IMR-90 (cell line): ENCODE measurements around the gene ALK. TPM values are rescaled to one million over a fixed set of nuclear protein-coding genes. Genes with fewer than 3 reads are reported as not detected.

Experiments used
- ATAC-seq: fragments of 200-7000 bp; cut with Tn5 transposase; 2 replicates; pipeline ENCODE4 v1.9.1; 2020; ENCODE audit warnings: low read depth, mild to moderate bottlenecking, moderate library complexity
- BruUV-seq: library from RNA; stranded (reverse); fragments of 400-500 nt; replicated peaks from 2 replicates; lab custom pipeline; 2021; lab: Mats Ljungman, UMichigan
- CTCF ChIA-PET: fragments of 300-600 bp; formaldehyde crosslinking; extraction: SDS; loops from one replicate; lab custom pipeline; 2021; ENCODE audit warnings: antibody characterized with exemption; lab: Yijun Ruan, JAX
- POLR2A ChIA-PET: fragments of 300-600 bp; sonication (Branson Sonifier 250); formaldehyde crosslinking; loops from one replicate; lab custom pipeline; 2022; ENCODE audit warnings: antibody characterized with exemption; ENCODE audit not compliant: unreplicated experiment; lab: Charles Lee
- DNase-seq: peaks from one replicate; pipeline ENCODE4 v3.0.0; 2013
- H2AFZ ChIP-seq: replicated peaks from 2 replicates; pipeline ENCODE3; 2013; ENCODE audit warnings: low read length, mild to moderate bottlenecking; ENCODE audit not compliant: poor library complexity
- H2AK5ac ChIP-seq: 2 replicates; pipeline ENCODE4 v1.6.1; 2013; ENCODE audit warnings: low read depth, low read length, inconsistent platforms
- H2AK9ac ChIP-seq: replicated peaks from 2 replicates; pipeline ENCODE3; 2013; ENCODE audit warnings: mild to moderate bottlenecking, low read depth, low read length, moderate library complexity; ENCODE audit not compliant: poor library complexity
- H2BK120ac ChIP-seq: 2 replicates; pipeline ENCODE4 v1.6.1; 2013; ENCODE audit warnings: low read depth, low read length, inconsistent platforms
- H2BK15ac ChIP-seq: 3 replicates; pipeline ENCODE4 v1.6.1; 2013; ENCODE audit warnings: low read depth, low read length, inconsistent platforms
- H2BK20ac ChIP-seq: 2 replicates; pipeline ENCODE4 v1.6.1; 2013; ENCODE audit warnings: low read depth, mild to moderate bottlenecking, inconsistent platforms, low read length, moderate library complexity
- H2BK5ac ChIP-seq: 2 replicates; pipeline ENCODE4 v1.6.1; 2013; ENCODE audit warnings: mild to moderate bottlenecking, low read depth, low read length, inconsistent platforms; ENCODE audit not compliant: poor library complexity, severe bottlenecking
- H3K14ac ChIP-seq: replicated peaks from 2 replicates; pipeline ENCODE4 v1.6.1; 2013; ENCODE audit warnings: low read depth, low read length, inconsistent platforms
- H3K18ac ChIP-seq: 2 replicates; pipeline ENCODE4 v1.6.1; 2013; ENCODE audit warnings: low read depth, low read length, control low read depth
- H3K23ac ChIP-seq: 2 replicates; pipeline ENCODE4 v1.6.1; 2013; ENCODE audit warnings: low read depth, low read length, inconsistent platforms
- H3K27ac ChIP-seq: 2 replicates; pipeline ENCODE4 v1.5.1; 2013; ENCODE audit warnings: mild to moderate bottlenecking, control low read depth, low read length; ENCODE audit not compliant: insufficient read depth
- H3K27me3 ChIP-seq: 2 replicates; pipeline ENCODE4 v1.6.1; 2013; ENCODE audit warnings: low read length; ENCODE audit not compliant: control insufficient read depth, insufficient read depth
- H3K36me3 ChIP-seq: 2 replicates; pipeline ENCODE4 v1.6.1; 2013; ENCODE audit warnings: low read length, mixed read lengths; ENCODE audit not compliant: control insufficient read depth, insufficient read depth
- H3K4ac ChIP-seq: 2 replicates; pipeline ENCODE4 v1.6.1; 2013; ENCODE audit warnings: low read depth, low read length, inconsistent platforms
- H3K4me1 ChIP-seq: 2 replicates; pipeline ENCODE4 v1.6.1; 2013; ENCODE audit warnings: low read length, mixed read lengths; ENCODE audit not compliant: control insufficient read depth, insufficient read depth
- H3K4me2 ChIP-seq: 2 replicates; pipeline ENCODE4 v1.6.1; 2013; ENCODE audit warnings: low read depth, mild to moderate bottlenecking, control low read depth, low read length, moderate library complexity
- H3K4me3 ChIP-seq: 2 replicates; pipeline ENCODE4 v1.5.1; 2013; ENCODE audit warnings: low read depth, mild to moderate bottlenecking, control low read depth, low read length, moderate library complexity; ENCODE audit not compliant: insufficient read depth
- H3K56ac ChIP-seq: 2 replicates; pipeline ENCODE4 v1.6.1; 2013; ENCODE audit warnings: low read length, inconsistent platforms; ENCODE audit not compliant: insufficient read depth; ENCODE audit errors: extremely low read depth
- H3K79me1 ChIP-seq, 2 experiments: 2 replicates each; pipeline ENCODE4 v1.6.1; 2013; ENCODE audit warnings: low read length in 2 of 2, inconsistent platforms in 1 of 2, low read depth in 1 of 2
- H3K9ac ChIP-seq: 2 replicates; pipeline ENCODE4 v1.6.1; 2013; ENCODE audit warnings: low read depth, low read length, control low read depth
- H3K9me1 ChIP-seq: 2 replicates; pipeline ENCODE4 v1.6.1; 2013; ENCODE audit warnings: low read length, inconsistent platforms; ENCODE audit not compliant: insufficient read depth
- H3K9me3 ChIP-seq: 2 replicates; pipeline ENCODE4 v1.6.1; 2013; ENCODE audit warnings: low read length; ENCODE audit not compliant: control insufficient read depth, insufficient read depth
- H4K20me1 ChIP-seq: 2 replicates; pipeline ENCODE4 v1.6.1; 2013; ENCODE audit warnings: low read length, inconsistent platforms; ENCODE audit not compliant: insufficient read depth
- H4K5ac ChIP-seq: 2 replicates; pipeline ENCODE4 v1.6.1; 2013; ENCODE audit warnings: mild to moderate bottlenecking, low read depth, low read length, control low read depth
- H4K8ac ChIP-seq, 2 experiments: 2 replicates each; pipeline ENCODE4 v1.6.1; 2013; ENCODE audit warnings: low read depth in 2 of 2, low read length in 2 of 2, control low read depth in 1 of 2, inconsistent platforms in 1 of 2
- H4K91ac ChIP-seq: 2 replicates; pipeline ENCODE4 v1.6.1; 2013; ENCODE audit warnings: low read depth, low read length, inconsistent platforms; ENCODE audit not compliant: insufficient read depth
- BHLHE40 ChIP-seq: fragments of 150-350 bp; IDR thresholded peaks from 2 replicates; pipeline ENCODE4 v1.6.1; 2016; ENCODE audit warnings: mild to moderate bottlenecking, low read depth, low read length
- CEBPB ChIP-seq: IDR thresholded peaks from 2 replicates; pipeline ENCODE4 v1.6.1; 2012; ENCODE audit warnings: low read depth, low read length, improper control_type of control experiment
- CHD1 ChIP-seq: IDR thresholded peaks from 2 replicates; pipeline ENCODE4 v1.6.1; 2012; ENCODE audit warnings: low read depth, low read length, improper control_type of control experiment
- CTCF ChIP-seq: conservative IDR thresholded peaks from 2 replicates; pipeline ENCODE4 v1.5.1; 2012; ENCODE audit warnings: mild to moderate bottlenecking, low read depth, low read length, improper control_type of control experiment
- FOS ChIP-seq: fragments of 150-350 bp; IDR thresholded peaks from 2 replicates; pipeline ENCODE4 v1.6.1; 2016; ENCODE audit warnings: low read depth, low read length
- MAFK ChIP-seq: IDR thresholded peaks from 2 replicates; pipeline ENCODE4 v1.6.1; 2012; ENCODE audit warnings: low read depth, low read length, improper control_type of control experiment
- MAZ ChIP-seq: IDR thresholded peaks from 2 replicates; pipeline ENCODE4 v1.6.1; 2012; ENCODE audit warnings: low read depth, mild to moderate bottlenecking, low read length, improper control_type of control experiment, moderate library complexity, borderline replicate concordance
- MXI1 ChIP-seq: IDR thresholded peaks from 2 replicates; pipeline ENCODE4 v1.6.1; 2012; ENCODE audit warnings: low read depth, mild to moderate bottlenecking, low read length, moderate library complexity, borderline replicate concordance
- NFE2L2 ChIP-seq: fragments of 150-350 bp; IDR thresholded peaks from 2 replicates; pipeline ENCODE4 v1.6.1; 2016; ENCODE audit warnings: low read depth, mild to moderate bottlenecking, low read length
- POLR2A ChIP-seq: IDR thresholded peaks from 2 replicates; pipeline ENCODE4 v1.6.1; 2012; ENCODE audit warnings: mild to moderate bottlenecking, low read depth, low read length
- RAD21 ChIP-seq: IDR thresholded peaks from 2 replicates; pipeline ENCODE4 v1.6.1; 2012; ENCODE audit warnings: low read length, improper control_type of control experiment
- RCOR1 ChIP-seq: IDR thresholded peaks from 2 replicates; pipeline ENCODE4 v1.6.1; 2012; ENCODE audit warnings: mild to moderate bottlenecking, low read length, improper control_type of control experiment; ENCODE audit not compliant: insufficient replicate concordance
- RFX5 ChIP-seq: IDR thresholded peaks from 2 replicates; pipeline ENCODE4 v1.8.0; 2012; ENCODE audit warnings: low read depth, mild to moderate bottlenecking, low read length, moderate library complexity
- SMC3 ChIP-seq: fragments of 150-350 bp; IDR thresholded peaks from 2 replicates; pipeline ENCODE4 v1.6.1; 2016; ENCODE audit warnings: low read depth, mild to moderate bottlenecking, antibody characterized with exemption, low read length, moderate library complexity
- USF2 ChIP-seq: fragments of 150-350 bp; IDR thresholded peaks from 2 replicates; pipeline ENCODE4 v1.6.1; 2017; ENCODE audit warnings: mild to moderate bottlenecking, antibody characterized with exemption, low read length, low read depth
- WGBS, 2 experiments: methylation state at CpG; one replicate each; pipeline versions ENCODE4 v1.1.5 to v1.1.7; 2013; ENCODE audit warnings: missing lambda C conversion rate in 2 of 2; ENCODE audit not compliant: insufficient read length in 1 of 2; ENCODE audit errors: extremely low coverage in 2 of 2; 5-methylcytosine and 5-hydroxymethylcytosine counted together
- dilution Hi-C: fragments of 300-500 bp; cut with HindIII; formaldehyde crosslinking; loops from one replicate; pipeline ENCODE4 v1.14.3; 2018; ENCODE audit warnings: low sequenced_read_pairs; ENCODE audit not compliant: unreplicated experiment
- in situ Hi-C: fragments of 300-500 bp; cut with MboI; formaldehyde crosslinking; loops from 3 replicates; pipeline ENCODE4 v1.14.3; 2019; ENCODE audit warnings: low sequenced_read_pairs, inconsistent platforms, mixed read lengths
- intact Hi-C: fragments of 100-400 bp; cut with micrococcal nuclease; formaldehyde crosslinking; loops from 2 replicates; pipeline ENCODE4 v1.10.0; 2022
- polyA plus RNA-seq, 3 experiments: library from polyadenylated mRNA; depleted of rRNA; stranded (reverse); fragments of >200 nt; gene quantifications; 2 replicates each; pipeline ENCODE4 v1.2.3, GENCODE V29; 2012; ENCODE audit warnings: low replicate concordance in 1 of 3
- total RNA-seq: library from RNA; depleted of rRNA; stranded (reverse); fragments of >200 nt; gene quantifications from 2 replicates; pipeline ENCODE4 v1.2.3, GENCODE V29; 2012
- TF ChIP-seq, protein P1 (sequence below): fragments of 150-350 bp; IDR thresholded peaks from 2 replicates; pipeline ENCODE4 v1.6.1; 2016; ENCODE audit warnings: low read depth, mild to moderate bottlenecking, low read length, moderate library complexity, borderline replicate concordance

Gene ALK
- total and polyA plus RNA-seq, 2 of the 4 experiments (the other 2 are of a cell fraction): not detected

DNA sequence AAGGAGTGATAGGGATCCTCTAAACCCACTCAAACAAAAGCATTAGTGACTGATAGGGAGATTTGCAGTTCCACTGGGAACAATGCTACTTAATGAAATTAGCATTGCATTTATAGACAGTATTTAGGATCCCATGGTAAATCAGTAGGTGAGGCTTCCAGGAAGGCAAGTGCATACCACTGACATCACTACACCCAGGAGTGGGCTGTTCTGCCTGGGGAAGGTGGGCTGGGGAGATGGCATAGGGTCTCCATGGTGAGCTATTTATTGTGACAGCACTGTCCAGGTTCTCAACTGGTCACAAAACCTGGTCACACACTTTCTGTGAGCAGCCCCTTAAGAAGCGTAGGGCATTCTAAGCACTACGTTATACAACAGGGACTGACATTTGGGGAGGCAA, 262.2 kb downstream of the ALK start:
- no peaks in the 10 kb centered on the region for H3K9me1 ChIP-seq
- no peaks in the 10 kb centered on the region for H3K79me1 ChIP-seq
- H3K4me1 ChIP-seq: no peaks in the 10 kb centered on the region
- no TSS peak for BruUV-seq
- H2BK15ac ChIP-seq: no peak overlapping the region
- TF ChIP-seq MAZ (no peak), NFE2L2 (no peak), MAFK (no peak), USF2 (no peak), POLR2A (no peak), RCOR1 (no peak), RAD21 (no peak), MXI1 (no peak), SMC3 (no peak), CHD1 (no peak), CEBPB (no peak), RFX5 (no peak), BHLHE40 (no peak), CTCF (no peak), FOS (no peak)
- TF ChIP-seq, protein P1, sequence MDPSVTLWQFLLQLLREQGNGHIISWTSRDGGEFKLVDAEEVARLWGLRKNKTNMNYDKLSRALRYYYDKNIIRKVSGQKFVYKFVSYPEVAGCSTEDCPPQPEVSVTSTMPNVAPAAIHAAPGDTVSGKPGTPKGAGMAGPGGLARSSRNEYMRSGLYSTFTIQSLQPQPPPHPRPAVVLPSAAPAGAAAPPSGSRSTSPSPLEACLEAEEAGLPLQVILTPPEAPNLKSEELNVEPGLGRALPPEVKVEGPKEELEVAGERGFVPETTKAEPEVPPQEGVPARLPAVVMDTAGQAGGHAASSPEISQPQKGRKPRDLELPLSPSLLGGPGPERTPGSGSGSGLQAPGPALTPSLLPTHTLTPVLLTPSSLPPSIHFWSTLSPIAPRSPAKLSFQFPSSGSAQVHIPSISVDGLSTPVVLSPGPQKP: no peak
- POLR2A ChIA-PET: no interaction called here
- ATAC-seq: no peak
- no peaks in the 10 kb centered on the region for H3K36me3 ChIP-seq
- H3K4me3 ChIP-seq: no peak overlapping the region
- H2BK120ac ChIP-seq: no peak overlapping the region
- no peak for DNase-seq
- H3K27me3 ChIP-seq: peaks cover 6% of the 10 kb centered on the region; the same call in 1 of the 2 replicates
- no peak overlapping the region for H2AK5ac ChIP-seq
- no peak overlapping the region for H3K56ac ChIP-seq
- H3K9ac ChIP-seq: no peak overlapping the region
- no peak overlapping the region for H4K91ac ChIP-seq
- CTCF ChIA-PET: interaction anchor here (0.6 kb wide), 1 partner anchor 58 kb away, joined by 4 read pairs; no protein-coding TSS in a partner anchor
- no peak overlapping the region for H2AK9ac ChIP-seq
- H3K23ac ChIP-seq: no peak overlapping the region
- H3K9me3 ChIP-seq: no peaks in the 10 kb centered on the region
- no peak overlapping the region for H2BK20ac ChIP-seq
- intact Hi-C loops: no loop called here
- in situ Hi-C loops: no loop called here
- H3K4me2 ChIP-seq: no peak overlapping the region
- 100% methylated on average over 1 of the region's 2 CpGs; no CpG with 5 or more reads in 1 of the 2 experiments for WGBS, 2 experiments
- H4K5ac ChIP-seq: no peak overlapping the region
- H4K20me1 ChIP-seq: no peaks in the 10 kb centered on the region
- no peak overlapping the region for H3K18ac ChIP-seq
- dilution Hi-C loops: no loop called here
- H2AFZ ChIP-seq: peak overlapping the region; percentile 27
- no peak overlapping the region for H3K4ac ChIP-seq
- no peak overlapping the region for H3K14ac ChIP-seq
- no peak overlapping the region for H4K8ac ChIP-seq
- H2BK5ac ChIP-seq: no peak overlapping the region
- H3K27ac ChIP-seq: no peak overlapping the region
